H9 (cell line): Measurements from ENCODE around the gene TELO2. TPM values are rescaled to one million over a fixed set of nuclear protein-coding genes. Genes with fewer than 3 reads are reported as not detected.

ENCODE experiments used
- DNase-seq: peaks from one replicate; pipeline ENCODE4 v3.0.0-alpha.2; 2017
- H2AFZ ChIP-seq: one replicate; pipeline ENCODE4 v1.6.1; 2013; ENCODE audit warnings: mild to moderate bottlenecking, low read length, control low read depth, moderate library complexity
- H2AK5ac ChIP-seq: 2 replicates; pipeline ENCODE4 v1.6.1; 2013; ENCODE audit warnings: low read length, control low read depth, mixed read lengths; ENCODE audit not compliant: insufficient read length
- H2BK120ac ChIP-seq: one replicate; pipeline ENCODE4 v1.6.1; 2013; ENCODE audit warnings: low read depth, mild to moderate bottlenecking, low read length, control low read depth, inconsistent platforms; ENCODE audit not compliant: poor library complexity, severe bottlenecking
- H2BK12ac ChIP-seq: 2 replicates; pipeline ENCODE4 v1.6.1; 2013; ENCODE audit warnings: low read length, control low read depth, mixed read lengths, low read depth; ENCODE audit not compliant: insufficient read length
- H2BK15ac ChIP-seq: 2 replicates; pipeline ENCODE4 v1.6.1; 2013; ENCODE audit warnings: low read depth, low read length, control low read depth
- H2BK20ac ChIP-seq: one replicate; pipeline ENCODE4 v1.6.1; 2013; ENCODE audit warnings: low read depth, mild to moderate bottlenecking, low read length, control low read depth, inconsistent platforms; ENCODE audit not compliant: poor library complexity, severe bottlenecking
- H2BK5ac ChIP-seq: 2 replicates; pipeline ENCODE4 v1.6.1; 2013; ENCODE audit warnings: low read length, control low read depth, mixed read lengths; ENCODE audit not compliant: insufficient read length
- H3K14ac ChIP-seq: 2 replicates; pipeline ENCODE4 v1.6.1; 2013; ENCODE audit warnings: low read length, control low read depth; ENCODE audit not compliant: insufficient read depth
- H3K18ac ChIP-seq: 2 replicates; pipeline ENCODE4 v1.6.1; 2013; ENCODE audit warnings: low read depth, mild to moderate bottlenecking, mixed read lengths, low read length, control low read depth; ENCODE audit not compliant: insufficient read length
- H3K23ac ChIP-seq: 2 replicates; pipeline ENCODE4 v1.6.1; 2013; ENCODE audit warnings: low read length, control low read depth, mixed read lengths, low read depth; ENCODE audit not compliant: insufficient read length
- H3K23me2 ChIP-seq: 2 replicates; pipeline ENCODE4 v1.6.1; 2013; ENCODE audit warnings: low read depth, mild to moderate bottlenecking, mixed read lengths, low read length, control low read depth; ENCODE audit not compliant: insufficient read length, poor library complexity, severe bottlenecking
- H3K27ac ChIP-seq: 2 replicates; pipeline ENCODE4 v1.5.1; 2013; ENCODE audit warnings: low read length, control low read depth, mixed read lengths, low read depth; ENCODE audit not compliant: insufficient read length
- H3K27me3 ChIP-seq: 2 replicates; pipeline ENCODE4 v1.6.1; 2013; ENCODE audit warnings: low read length, control low read depth, inconsistent platforms; ENCODE audit not compliant: insufficient read depth
- H3K4ac ChIP-seq: 2 replicates; pipeline ENCODE4 v1.6.1; 2013; ENCODE audit warnings: low read depth, mild to moderate bottlenecking, control low read depth, inconsistent platforms, low read length, moderate library complexity
- H3K4me1 ChIP-seq: 2 replicates; pipeline ENCODE4 v1.6.1; 2013; ENCODE audit warnings: low read length, control low read depth, inconsistent platforms; ENCODE audit not compliant: insufficient read depth
- H3K4me2 ChIP-seq: 2 replicates; pipeline ENCODE4 v1.6.1; 2013; ENCODE audit warnings: low read length, control low read depth, mixed read lengths; ENCODE audit not compliant: insufficient read length, insufficient read depth
- H3K56ac ChIP-seq: 2 replicates; pipeline ENCODE4 v1.6.1; 2013; ENCODE audit warnings: low read depth, mild to moderate bottlenecking, mixed read lengths, low read length, control low read depth; ENCODE audit not compliant: insufficient read length
- H3K79me1 ChIP-seq: 2 replicates; pipeline ENCODE4 v1.6.1; 2013; ENCODE audit warnings: low read depth, mild to moderate bottlenecking, moderate library complexity, low read length, control low read depth, inconsistent platforms; ENCODE audit not compliant: insufficient read depth, poor library complexity, severe bottlenecking
- H3K79me2 ChIP-seq: 2 replicates; pipeline ENCODE4 v1.6.1; 2013; ENCODE audit warnings: low read length, control low read depth, inconsistent platforms; ENCODE audit not compliant: insufficient read depth
- H3K9ac ChIP-seq: 2 replicates; pipeline ENCODE4 v1.6.1; 2013; ENCODE audit warnings: low read length, control low read depth, mixed read lengths; ENCODE audit not compliant: insufficient read length; ENCODE audit errors: extremely low read depth
- H3K9me3 ChIP-seq: one replicate; pipeline ENCODE4 v1.6.1; 2013; ENCODE audit warnings: low read depth, low read length, inconsistent platforms; ENCODE audit not compliant: control insufficient read depth
- H3T11ph ChIP-seq: one replicate; pipeline ENCODE4 v1.6.1; 2013; ENCODE audit warnings: mild to moderate bottlenecking, low read length, control low read depth, inconsistent platforms
- H4K20me1 ChIP-seq: one replicate; pipeline ENCODE4 v1.6.1; 2013; ENCODE audit not compliant: control insufficient read depth, insufficient read length, insufficient read depth
- H4K5ac ChIP-seq: 2 replicates; pipeline ENCODE4 v1.6.1; 2013; ENCODE audit warnings: low read depth, mild to moderate bottlenecking, mixed read lengths, low read length, control low read depth; ENCODE audit not compliant: insufficient read length
- H4K8ac ChIP-seq: replicated peaks from 2 replicates; pipeline ENCODE4 v1.6.1; 2013; ENCODE audit warnings: low read length, control low read depth, mixed read lengths, low read depth; ENCODE audit not compliant: insufficient read length
- H4K91ac ChIP-seq: 2 replicates; pipeline ENCODE4 v1.6.1; 2013; ENCODE audit warnings: low read depth, mild to moderate bottlenecking, moderate library complexity, mixed read lengths, low read length, control low read depth; ENCODE audit not compliant: insufficient read length
- H3K27ac Mint-ChIP-seq, 3 experiments: 2 replicates in 2 of 3; 3 replicates in 1 of 3; pipeline ENCODE4 v1.8.0; 2020 to 2021; ENCODE audit warnings: mixed read lengths in 3 of 3, mild to moderate bottlenecking in 1 of 3, moderate library complexity in 1 of 3
- H3K27me3 Mint-ChIP-seq: 2 replicates; pipeline ENCODE4 v1.8.0; 2021; ENCODE audit warnings: low read depth, mild to moderate bottlenecking, moderate library complexity, mixed read lengths
- H3K36me3 Mint-ChIP-seq, 3 experiments: 2 replicates in 2 of 3; 3 replicates in 1 of 3; pipeline ENCODE4 v1.8.0; 2020 to 2021; ENCODE audit warnings: low read depth in 3 of 3, mixed read lengths in 3 of 3; ENCODE audit not compliant: insufficient read depth in 1 of 3
- H3K4me1 Mint-ChIP-seq, 2 experiments: 2 replicates each; pipeline ENCODE4 v1.8.0; 2020; ENCODE audit warnings: mixed read lengths in 2 of 2
- H3K4me3 Mint-ChIP-seq, 2 experiments: 2 replicates in 1 of 2; 3 replicates in 1 of 2; pipeline ENCODE4 v1.8.0; 2020 to 2021; ENCODE audit warnings: mild to moderate bottlenecking in 2 of 2, mixed read lengths in 2 of 2, moderate library complexity in 1 of 2
- H3K9me3 Mint-ChIP-seq, 2 experiments: 2 replicates in 1 of 2; 3 replicates in 1 of 2; pipeline ENCODE4 v1.8.0; 2020; ENCODE audit warnings: mild to moderate bottlenecking in 2 of 2, mixed read lengths in 2 of 2, moderate library complexity in 1 of 2
- WGBS: extraction: QIAGEN DNeasy Blood & Tissue Kit; methylation state at CpG from one replicate; pipeline ENCODE4 v1.1.7; 2013; ENCODE audit warnings: missing lambda C conversion rate, low lambda C conversion rate, mixed read lengths; ENCODE audit not compliant: insufficient read length; ENCODE audit errors: extremely low coverage; 5-methylcytosine and 5-hydroxymethylcytosine counted together
- total RNA-seq: library from RNA; stranded (reverse); gene quantifications from 2 replicates; pipeline ENCODE4 v1.2.1, GENCODE V29; 2021
- TF ChIP-seq, protein P1 (sequence below): fragments of 200-600 bp; sonication (generic); conservative IDR thresholded peaks from 3 replicates; pipeline ENCODE4 v1.8.0; 2021; ENCODE audit warnings: antibody characterized with exemption, mild to moderate bottlenecking

Gene TELO2
- total RNA-seq, 1 experiment from 2014 or later: 98.9 TPM

DNA sequence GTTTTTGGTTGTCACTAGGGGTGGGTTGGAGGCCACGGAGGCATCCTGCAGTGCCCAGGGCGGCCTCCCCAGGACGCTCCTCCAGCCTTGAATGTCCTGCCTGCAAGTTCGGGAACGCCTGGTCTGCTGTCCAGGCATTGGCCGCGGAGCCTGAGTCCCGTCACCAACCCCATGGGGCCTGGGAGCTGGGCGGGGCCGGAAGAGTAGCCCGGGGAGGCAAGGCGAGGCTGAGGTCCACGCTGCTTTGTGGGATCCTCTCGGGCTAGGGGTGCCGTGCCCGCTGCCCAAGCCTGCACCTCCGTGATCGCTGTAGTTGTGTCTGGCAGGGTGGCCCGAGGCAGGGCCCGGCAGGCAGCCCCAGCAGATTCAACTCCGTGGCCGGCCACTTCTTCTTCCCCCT lies 12.8 kb downstream of the TELO2 start:
- H3K23me2 ChIP-seq: no peaks in the 10 kb centered on the region
- H2BK5ac ChIP-seq: no peak overlapping the region
- Mint-ChIP-seq H3K36me3 (peaks cover 15 to 39% (median 33%) of the 10 kb centered on the region in 3 experiments; a peak in 6 of 7 replicates), H3K27ac (no peak overlapping the region), H3K4me3 (no peak overlapping the region), H3K4me1 (no peaks in the 10 kb centered on the region), H3K27me3 (no peaks in the 10 kb centered on the region), H3K9me3 (no peaks in the 10 kb centered on the region)
- H2BK12ac ChIP-seq: no peak overlapping the region
- H3K27me3 ChIP-seq: no peaks in the 10 kb centered on the region
- no peak overlapping the region for H2BK15ac ChIP-seq
- no peak overlapping the region for H2AFZ ChIP-seq
- no peak overlapping the region for H4K5ac ChIP-seq
- DNase-seq: no peak
- no peak overlapping the region for H3K4me2 ChIP-seq
- H2BK120ac ChIP-seq: no peak overlapping the region
- no peak overlapping the region for H4K91ac ChIP-seq
- H3K79me2 ChIP-seq: no peaks in the 10 kb centered on the region
- H3K4me1 ChIP-seq: no peaks in the 10 kb centered on the region
- no peaks in the 10 kb centered on the region for H4K20me1 ChIP-seq
- no peak overlapping the region for H3K4ac ChIP-seq
- H3K56ac ChIP-seq: no peak overlapping the region
- no peak overlapping the region for H3K23ac ChIP-seq
- TF ChIP-seq, protein P1, sequence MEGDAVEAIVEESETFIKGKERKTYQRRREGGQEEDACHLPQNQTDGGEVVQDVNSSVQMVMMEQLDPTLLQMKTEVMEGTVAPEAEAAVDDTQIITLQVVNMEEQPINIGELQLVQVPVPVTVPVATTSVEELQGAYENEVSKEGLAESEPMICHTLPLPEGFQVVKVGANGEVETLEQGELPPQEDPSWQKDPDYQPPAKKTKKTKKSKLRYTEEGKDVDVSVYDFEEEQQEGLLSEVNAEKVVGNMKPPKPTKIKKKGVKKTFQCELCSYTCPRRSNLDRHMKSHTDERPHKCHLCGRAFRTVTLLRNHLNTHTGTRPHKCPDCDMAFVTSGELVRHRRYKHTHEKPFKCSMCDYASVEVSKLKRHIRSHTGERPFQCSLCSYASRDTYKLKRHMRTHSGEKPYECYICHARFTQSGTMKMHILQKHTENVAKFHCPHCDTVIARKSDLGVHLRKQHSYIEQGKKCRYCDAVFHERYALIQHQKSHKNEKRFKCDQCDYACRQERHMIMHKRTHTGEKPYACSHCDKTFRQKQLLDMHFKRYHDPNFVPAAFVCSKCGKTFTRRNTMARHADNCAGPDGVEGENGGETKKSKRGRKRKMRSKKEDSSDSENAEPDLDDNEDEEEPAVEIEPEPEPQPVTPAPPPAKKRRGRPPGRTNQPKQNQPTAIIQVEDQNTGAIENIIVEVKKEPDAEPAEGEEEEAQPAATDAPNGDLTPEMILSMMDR: no peak
- H3K9me3 ChIP-seq: no peaks in the 10 kb centered on the region
- no peak overlapping the region for H2AK5ac ChIP-seq
- no peak overlapping the region for H3T11ph ChIP-seq
- H3K27ac ChIP-seq: no peak overlapping the region
- H4K8ac ChIP-seq: no peak overlapping the region
- whole genome bisulfite sequencing: no CpG with 5 or more reads among the region's 22 CpGs
- no peaks in the 10 kb centered on the region for H3K79me1 ChIP-seq
- H3K9ac ChIP-seq: no peak overlapping the region
- H2BK20ac ChIP-seq: no peak overlapping the region
- no peak overlapping the region for H3K14ac ChIP-seq
- H3K18ac ChIP-seq: no peak overlapping the region
